MM.1S (cell line): ENCODE results near the gene NQO2.
"Not testable (repeated sequence)": the region's sequence is repeated elsewhere in the genome, so short reads cannot be mapped to it uniquely, and the experiment has no call there.

Experiments used
- DNase-seq: peaks from one replicate; pipeline ENCODE4 v3.0.0-alpha.2; 2015
- H2AFZ ChIP-seq: fragments of 300-600 bp; sonication (generic); 2 replicates; pipeline ENCODE4 v1.6.0; 2016; ENCODE audit warnings: antibody characterized with exemption, low read length
- H3F3A ChIP-seq: fragments of 300-600 bp; sonication (generic); 2 replicates; pipeline ENCODE4 v1.6.1; 2016; ENCODE audit warnings: mild to moderate bottlenecking, antibody characterized with exemption, low read length, moderate library complexity, mixed read lengths; ENCODE audit not compliant: insufficient read depth
- H3K27ac ChIP-seq: fragments of 300-600 bp; sonication (generic); 2 replicates; pipeline ENCODE4 v1.5.1; 2016; ENCODE audit warnings: mild to moderate bottlenecking, low read length
- H3K27me3 ChIP-seq: fragments of 300-600 bp; sonication (generic); replicated peaks from 2 replicates; pipeline ENCODE4 v1.6.0; 2016; ENCODE audit warnings: low read length; ENCODE audit not compliant: insufficient read depth
- H3K36me3 ChIP-seq: fragments of 300-600 bp; sonication (generic); replicated peaks from 2 replicates; pipeline ENCODE4 v1.6.1; 2016; ENCODE audit warnings: mild to moderate bottlenecking, low read length, mixed read lengths; ENCODE audit not compliant: insufficient read depth
- H3K4me1 ChIP-seq: fragments of 300-600 bp; sonication (generic); 2 replicates; pipeline ENCODE4 v1.6.1; 2016; ENCODE audit warnings: low read length, mixed read lengths
- H3K4me2 ChIP-seq: fragments of 300-600 bp; sonication (generic); 2 replicates; pipeline ENCODE4 v1.6.0; 2016; ENCODE audit warnings: low read depth, low read length
- H3K4me3 ChIP-seq: fragments of 300-600 bp; sonication (generic); 2 replicates; pipeline ENCODE4 v1.5.1; 2016; ENCODE audit warnings: low read length, mixed read lengths
- H3K79me2 ChIP-seq: fragments of 300-600 bp; sonication (generic); 2 replicates; pipeline ENCODE4 v1.6.1; 2016; ENCODE audit warnings: mixed run types, low read length, mixed read lengths
- H3K9ac ChIP-seq: fragments of 300-600 bp; sonication (generic); 2 replicates; pipeline ENCODE4 v1.6.1; 2016; ENCODE audit warnings: low read length, mixed read lengths
- H3K9me2 ChIP-seq: fragments of 300-600 bp; sonication (generic); replicated peaks from 2 replicates; pipeline ENCODE4 v1.6.1; 2016; ENCODE audit warnings: mild to moderate bottlenecking, low read length, mixed read lengths; ENCODE audit not compliant: insufficient read depth
- H3K9me3 ChIP-seq: fragments of 300-600 bp; sonication (generic); replicated peaks from 2 replicates; pipeline ENCODE4 v1.6.1; 2016; ENCODE audit warnings: mild to moderate bottlenecking, low read length, mixed read lengths; ENCODE audit not compliant: insufficient read depth
- H4K20me1 ChIP-seq: fragments of 300-600 bp; sonication (generic); 2 replicates; pipeline ENCODE4 v1.6.1; 2016; ENCODE audit warnings: mild to moderate bottlenecking, low read length, moderate library complexity, mixed read lengths; ENCODE audit not compliant: insufficient read depth
- CTCF ChIP-seq: fragments of 300-600 bp; sonication (generic); IDR thresholded peaks from 2 replicates; pipeline ENCODE4 v1.5.1; 2016; ENCODE audit warnings: antibody characterized with exemption, low read length, mixed read lengths
- EZH2 ChIP-seq: fragments of 300-600 bp; sonication (generic); optimal IDR thresholded peaks from 2 replicates; pipeline ENCODE3; 2017; ENCODE audit warnings: low read depth, mild to moderate bottlenecking, antibody characterized with exemption, low read length, mixed read lengths
- EZH2phosphoT487 ChIP-seq: fragments of 300-600 bp; sonication (generic); IDR thresholded peaks from 2 replicates; pipeline ENCODE4 v1.6.1; 2018; ENCODE audit warnings: antibody characterized with exemption, low read length

NQO2 gene

GRCh38 chr6:3045369-3045768 is 45.7 kb downstream of the NQO2 start:
- Histone ChIP-seq H3K9ac (no peak overlapping the region), H3K9me2 (no peaks in the 10 kb centered on the region), H3K36me3 (no peaks in the 10 kb centered on the region), H3K4me3 (no peak overlapping the region), H3K4me1 (no peaks in the 10 kb centered on the region), H3K4me2 (no peak overlapping the region), H3F3A (no peaks in the 10 kb centered on the region), H3K27ac (no peak overlapping the region), H2AFZ (no peak overlapping the region), H4K20me1 (no peaks in the 10 kb centered on the region), H3K27me3 (no peaks in the 10 kb centered on the region), H3K79me2 (no peaks in the 10 kb centered on the region), H3K9me3 (no peaks in the 10 kb centered on the region)
- TF ChIP-seq EZH2phosphoT487 (no peak), CTCF (no peak), EZH2 (no peak)
- no peak for DNase-seq

DNA sequence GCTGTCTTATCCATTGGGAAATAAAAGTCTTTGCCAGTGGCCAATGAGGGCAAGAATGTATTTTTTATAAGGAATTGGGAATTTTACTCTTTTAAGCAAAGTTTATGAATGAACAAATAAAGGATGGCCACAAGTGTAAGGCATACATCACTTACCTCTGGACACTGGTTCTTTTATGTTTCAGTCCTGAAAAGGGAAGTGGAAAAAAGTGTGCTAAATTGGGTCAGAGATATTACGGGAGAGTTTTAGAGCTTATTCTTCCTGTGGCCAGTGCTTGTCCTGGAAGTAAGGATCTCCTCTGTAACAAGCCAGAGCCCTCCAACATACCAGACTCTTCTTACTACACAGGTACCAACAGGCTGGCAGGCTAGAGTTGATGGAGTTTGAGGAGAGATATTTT is 46.1 kb downstream of the NQO2 start:
- H3K36me3 ChIP-seq = no peaks in the 10 kb centered on the region
- H4K20me1 ChIP-seq = no peaks in the 10 kb centered on the region
- no peaks in the 10 kb centered on the region for H3K79me2 ChIP-seq
- H3K4me1 ChIP-seq = no peaks in the 10 kb centered on the region
- no peak overlapping the region for H2AFZ ChIP-seq
- TF ChIP-seq EZH2 = no peak
- TF ChIP-seq EZH2phosphoT487 = no peak
- TF ChIP-seq CTCF = no peak
- no peak overlapping the region for H3K4me3 ChIP-seq
- H3F3A ChIP-seq = no peaks in the 10 kb centered on the region
- H3K4me2 ChIP-seq = no peak overlapping the region
- no peak overlapping the region for H3K9ac ChIP-seq
- no peaks in the 10 kb centered on the region for H3K27me3 ChIP-seq
- H3K27ac ChIP-seq = no peak overlapping the region
- H3K9me2 ChIP-seq = no peaks in the 10 kb centered on the region
- H3K9me3 ChIP-seq = no peaks in the 10 kb centered on the region
- no peak for DNase-seq

DNA sequence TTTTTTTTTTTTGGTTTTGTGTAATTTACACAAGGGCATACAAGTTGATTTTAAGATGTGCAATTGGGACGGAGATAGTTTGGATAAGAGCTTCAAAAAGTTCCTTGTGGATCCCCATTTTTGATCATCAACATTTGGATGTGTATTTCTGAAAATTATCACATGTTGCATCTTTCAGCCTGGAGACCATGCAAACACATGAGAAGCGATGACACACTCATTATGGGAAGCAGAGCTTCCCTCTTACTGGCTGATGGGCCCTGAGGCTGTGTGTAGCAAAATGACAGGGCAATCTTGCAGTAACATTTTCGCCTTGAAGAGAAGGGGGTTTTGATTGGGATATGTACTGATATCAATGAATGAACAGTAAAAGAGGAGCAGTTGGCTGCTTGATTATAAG is 46.6 kb downstream of the NQO2 start:
- Histone ChIP-seq H3K36me3 (no peaks in the 10 kb centered on the region), H4K20me1 (no peaks in the 10 kb centered on the region), H3K9ac (no peak overlapping the region), H3K4me2 (no peak overlapping the region), H3K4me3 (no peak overlapping the region), H3K27ac (no peak overlapping the region), H3K27me3 (no peaks in the 10 kb centered on the region), H3K79me2 (no peaks in the 10 kb centered on the region), H3K4me1 (no peaks in the 10 kb centered on the region), H3K9me3 (no peaks in the 10 kb centered on the region), H2AFZ (no peak overlapping the region), H3K9me2 (no peaks in the 10 kb centered on the region), H3F3A (no peaks in the 10 kb centered on the region)
- no peak for DNase-seq
- TF ChIP-seq EZH2phosphoT487 (no peak), EZH2 (no peak), CTCF (no peak)

DNA sequence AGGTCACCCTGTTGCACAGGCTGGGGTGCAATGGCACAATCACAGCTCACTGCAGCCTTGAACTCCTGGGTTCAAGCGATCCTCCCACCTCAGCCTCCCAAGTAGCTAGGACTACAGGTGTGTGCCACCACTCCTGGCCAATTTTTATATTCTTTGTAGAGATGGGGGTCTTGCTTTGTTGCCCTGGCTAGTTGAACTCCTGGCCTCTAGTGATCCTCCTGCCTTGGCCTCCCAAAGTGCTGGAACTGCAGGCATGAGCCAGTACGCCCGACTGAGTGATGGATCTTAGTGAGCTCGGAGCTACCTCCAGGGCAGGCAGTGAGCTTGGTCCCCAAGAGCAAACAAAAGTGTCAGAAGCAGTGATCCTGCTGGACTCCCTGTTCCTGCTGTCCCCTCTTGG is 48.3 kb downstream of the NQO2 start:
- not testable (repeated sequence) for H3K27me3 ChIP-seq, H3K79me2 ChIP-seq, H3K9me3 ChIP-seq, H3K4me3 ChIP-seq, H3F3A ChIP-seq, H3K27ac ChIP-seq, H3K9me2 ChIP-seq, H4K20me1 ChIP-seq, H3K4me2 ChIP-seq, H2AFZ ChIP-seq, H3K9ac ChIP-seq, H3K4me1 ChIP-seq, H3K36me3 ChIP-seq, DNase-seq
